GM13977 (cell line): ENCODE results near the gene RYR1.

Source experiments
- DNase-seq: peaks from one replicate; pipeline ENCODE4 v3.0.0; 2012; ENCODE audit warnings: low spot score
- CTCF ChIP-seq: IDR thresholded peaks from 2 replicates; pipeline ENCODE4 v1.5.1; 2012; ENCODE audit warnings: mild to moderate bottlenecking, control low read depth; ENCODE audit not compliant: insufficient read depth; ENCODE audit errors: extremely low read depth, missing control alignments
- in situ Hi-C: fragments of 300-500 bp; cut with MboI; formaldehyde crosslinking; loops from one replicate; pipeline ENCODE4 v1.12.0; 2022; ENCODE audit warnings: low sequenced_read_pairs, low pct_unique_long_range_greater_than_20kb, mixed read lengths, inconsistent platforms; ENCODE audit not compliant: unreplicated experiment

Gene RYR1

DNA sequence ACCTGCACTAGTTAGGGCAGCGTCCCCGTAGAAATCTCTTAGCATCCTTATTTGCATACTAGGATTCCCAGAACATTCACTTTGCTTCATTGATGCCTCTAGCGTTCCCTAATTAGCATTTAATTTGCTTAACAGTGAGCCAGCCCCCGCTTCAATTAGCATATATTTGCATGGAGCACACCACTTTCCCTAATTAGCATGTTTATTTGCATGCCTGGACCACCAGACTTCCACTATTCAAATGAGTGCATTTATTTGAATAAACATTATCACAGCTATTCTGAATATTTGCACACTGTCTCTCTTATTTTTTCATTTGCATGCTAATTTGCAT lies 69.6 kb downstream of the RYR1 start:
- no peak for TF ChIP-seq CTCF
- in situ Hi-C loops: no loop called here

GRCh38 chr19:38505958-38506357 lies 72.5 kb downstream of the RYR1 start:
- TF ChIP-seq CTCF: no peak
- no peak for DNase-seq
- in situ Hi-C loops: no loop called here

More for the DNA sequence above, 69.6 kb downstream of the RYR1 start:
- no peak for DNase-seq

DNA sequence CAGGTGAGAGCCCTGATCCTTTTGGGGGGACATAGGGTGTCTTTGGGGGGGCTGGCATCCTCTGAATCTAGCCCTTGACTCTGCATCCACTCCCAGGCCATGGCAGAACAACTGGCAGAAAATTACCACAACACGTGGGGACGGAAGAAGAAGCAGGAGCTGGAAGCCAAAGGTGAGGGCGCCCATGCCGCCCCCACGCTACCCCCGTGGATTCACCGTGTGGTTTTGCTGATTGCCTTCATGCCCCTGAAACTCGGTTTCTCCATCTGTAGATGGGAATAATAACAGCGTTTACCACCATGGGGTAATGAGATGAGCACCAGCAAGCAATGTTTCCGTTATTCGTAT lies 72.9 kb downstream of the RYR1 start:
- TF ChIP-seq CTCF: no peak
- DNase-seq: no peak
- in situ Hi-C loops: no loop called here

GRCh38 chr19:38506723-38507550 lies 73.4 kb downstream of the RYR1 start:
- in situ Hi-C loops: no loop called here
- DNase-seq: peak; percentile 89
- no peak for TF ChIP-seq CTCF

GRCh38 chr19:38507551-38508127 lies 74.1 kb downstream of the RYR1 start:
- no peak for DNase-seq
- in situ Hi-C loops: no loop called here
- TF ChIP-seq CTCF: no peak

DNA sequence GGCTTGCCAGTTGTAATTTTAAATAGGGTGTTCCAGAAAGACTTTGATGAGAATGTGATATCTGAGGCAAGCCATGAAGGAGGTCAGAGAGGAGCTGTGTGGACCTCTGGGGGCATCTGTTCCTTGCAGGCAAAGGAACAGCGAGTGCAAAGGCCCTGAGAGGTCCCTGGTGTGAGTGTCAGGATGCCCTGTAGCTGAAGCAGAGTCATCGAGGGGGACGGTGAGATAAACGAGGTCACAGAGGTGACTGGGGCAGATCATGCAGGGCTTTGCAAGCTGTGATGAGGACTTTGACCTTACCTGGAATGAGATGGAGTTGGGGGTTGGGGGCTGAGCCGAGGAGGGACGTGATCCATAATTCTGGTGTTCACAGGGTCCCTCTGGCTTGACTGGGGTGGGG lies 75.0 kb downstream of the RYR1 start:
- in situ Hi-C loops: no loop called here
- no peak for DNase-seq
- no peak for TF ChIP-seq CTCF
